IMR-90 (cell line): ENCODE measurements around the gene GSE1. TPM values are rescaled to one million over a fixed set of nuclear protein-coding genes. Genes with fewer than 3 reads are reported as not detected.
A peak's percentile ranks its signal among the peaks of the same experiment; 100 is the strongest.

Experiments
- ATAC-seq: fragments of 200-7000 bp; cut with Tn5 transposase; 2 replicates; pipeline ENCODE4 v1.9.1; 2020; ENCODE audit warnings: low read depth, mild to moderate bottlenecking, moderate library complexity
- BruUV-seq: library from RNA; stranded (reverse); fragments of 400-500 nt; replicated peaks from 2 replicates; lab custom pipeline; 2021; lab: Mats Ljungman, UMichigan
- CTCF ChIA-PET: fragments of 300-600 bp; formaldehyde crosslinking; extraction: SDS; loops from one replicate; lab custom pipeline; 2021; ENCODE audit warnings: antibody characterized with exemption; lab: Yijun Ruan, JAX
- POLR2A ChIA-PET: fragments of 300-600 bp; sonication (Branson Sonifier 250); formaldehyde crosslinking; loops from one replicate; lab custom pipeline; 2022; ENCODE audit warnings: antibody characterized with exemption; ENCODE audit not compliant: unreplicated experiment; lab: Charles Lee
- DNase-seq: peaks from one replicate; pipeline ENCODE4 v3.0.0; 2013
- H2AFZ ChIP-seq: replicated peaks from 2 replicates; pipeline ENCODE3; 2013; ENCODE audit warnings: low read length, mild to moderate bottlenecking; ENCODE audit not compliant: poor library complexity
- H2AK5ac ChIP-seq: 2 replicates; pipeline ENCODE4 v1.6.1; 2013; ENCODE audit warnings: low read depth, low read length, inconsistent platforms
- H2AK9ac ChIP-seq: replicated peaks from 2 replicates; pipeline ENCODE3; 2013; ENCODE audit warnings: mild to moderate bottlenecking, low read depth, low read length, moderate library complexity; ENCODE audit not compliant: poor library complexity
- H2BK120ac ChIP-seq: 2 replicates; pipeline ENCODE4 v1.6.1; 2013; ENCODE audit warnings: low read depth, low read length, inconsistent platforms
- H2BK15ac ChIP-seq: 3 replicates; pipeline ENCODE4 v1.6.1; 2013; ENCODE audit warnings: low read depth, low read length, inconsistent platforms
- H2BK20ac ChIP-seq: 2 replicates; pipeline ENCODE4 v1.6.1; 2013; ENCODE audit warnings: low read depth, mild to moderate bottlenecking, inconsistent platforms, low read length, moderate library complexity
- H2BK5ac ChIP-seq: 2 replicates; pipeline ENCODE4 v1.6.1; 2013; ENCODE audit warnings: mild to moderate bottlenecking, low read depth, low read length, inconsistent platforms; ENCODE audit not compliant: poor library complexity, severe bottlenecking
- H3K14ac ChIP-seq: replicated peaks from 2 replicates; pipeline ENCODE4 v1.6.1; 2013; ENCODE audit warnings: low read depth, low read length, inconsistent platforms
- H3K18ac ChIP-seq: 2 replicates; pipeline ENCODE4 v1.6.1; 2013; ENCODE audit warnings: low read depth, low read length, control low read depth
- H3K23ac ChIP-seq: 2 replicates; pipeline ENCODE4 v1.6.1; 2013; ENCODE audit warnings: low read depth, low read length, inconsistent platforms
- H3K27ac ChIP-seq: 2 replicates; pipeline ENCODE4 v1.5.1; 2013; ENCODE audit warnings: mild to moderate bottlenecking, control low read depth, low read length; ENCODE audit not compliant: insufficient read depth
- H3K27me3 ChIP-seq: 2 replicates; pipeline ENCODE4 v1.6.1; 2013; ENCODE audit warnings: low read length; ENCODE audit not compliant: control insufficient read depth, insufficient read depth
- H3K36me3 ChIP-seq: 2 replicates; pipeline ENCODE4 v1.6.1; 2013; ENCODE audit warnings: low read length, mixed read lengths; ENCODE audit not compliant: control insufficient read depth, insufficient read depth
- H3K4ac ChIP-seq: 2 replicates; pipeline ENCODE4 v1.6.1; 2013; ENCODE audit warnings: low read depth, low read length, inconsistent platforms
- H3K4me1 ChIP-seq: 2 replicates; pipeline ENCODE4 v1.6.1; 2013; ENCODE audit warnings: low read length, mixed read lengths; ENCODE audit not compliant: control insufficient read depth, insufficient read depth
- H3K4me2 ChIP-seq: 2 replicates; pipeline ENCODE4 v1.6.1; 2013; ENCODE audit warnings: low read depth, mild to moderate bottlenecking, control low read depth, low read length, moderate library complexity
- H3K4me3 ChIP-seq: 2 replicates; pipeline ENCODE4 v1.5.1; 2013; ENCODE audit warnings: low read depth, mild to moderate bottlenecking, control low read depth, low read length, moderate library complexity; ENCODE audit not compliant: insufficient read depth
- H3K56ac ChIP-seq: 2 replicates; pipeline ENCODE4 v1.6.1; 2013; ENCODE audit warnings: low read length, inconsistent platforms; ENCODE audit not compliant: insufficient read depth; ENCODE audit errors: extremely low read depth
- H3K79me1 ChIP-seq, 2 experiments: 2 replicates each; pipeline ENCODE4 v1.6.1; 2013; ENCODE audit warnings: low read length in 2 of 2, inconsistent platforms in 1 of 2, low read depth in 1 of 2
- H3K9ac ChIP-seq: 2 replicates; pipeline ENCODE4 v1.6.1; 2013; ENCODE audit warnings: low read depth, low read length, control low read depth
- H3K9me1 ChIP-seq: 2 replicates; pipeline ENCODE4 v1.6.1; 2013; ENCODE audit warnings: low read length, inconsistent platforms; ENCODE audit not compliant: insufficient read depth
- H3K9me3 ChIP-seq: 2 replicates; pipeline ENCODE4 v1.6.1; 2013; ENCODE audit warnings: low read length; ENCODE audit not compliant: control insufficient read depth, insufficient read depth
- H4K20me1 ChIP-seq: 2 replicates; pipeline ENCODE4 v1.6.1; 2013; ENCODE audit warnings: low read length, inconsistent platforms; ENCODE audit not compliant: insufficient read depth
- H4K5ac ChIP-seq: 2 replicates; pipeline ENCODE4 v1.6.1; 2013; ENCODE audit warnings: mild to moderate bottlenecking, low read depth, low read length, control low read depth
- H4K8ac ChIP-seq, 2 experiments: 2 replicates each; pipeline ENCODE4 v1.6.1; 2013; ENCODE audit warnings: low read depth in 2 of 2, low read length in 2 of 2, control low read depth in 1 of 2, inconsistent platforms in 1 of 2
- H4K91ac ChIP-seq: 2 replicates; pipeline ENCODE4 v1.6.1; 2013; ENCODE audit warnings: low read depth, low read length, inconsistent platforms; ENCODE audit not compliant: insufficient read depth
- BHLHE40 ChIP-seq: fragments of 150-350 bp; IDR thresholded peaks from 2 replicates; pipeline ENCODE4 v1.6.1; 2016; ENCODE audit warnings: mild to moderate bottlenecking, low read depth, low read length
- CHD1 ChIP-seq: IDR thresholded peaks from 2 replicates; pipeline ENCODE4 v1.6.1; 2012; ENCODE audit warnings: low read depth, low read length, improper control_type of control experiment
- FOS ChIP-seq: fragments of 150-350 bp; IDR thresholded peaks from 2 replicates; pipeline ENCODE4 v1.6.1; 2016; ENCODE audit warnings: low read depth, low read length
- MAFK ChIP-seq: IDR thresholded peaks from 2 replicates; pipeline ENCODE4 v1.6.1; 2012; ENCODE audit warnings: low read depth, low read length, improper control_type of control experiment
- MAZ ChIP-seq: IDR thresholded peaks from 2 replicates; pipeline ENCODE4 v1.6.1; 2012; ENCODE audit warnings: low read depth, mild to moderate bottlenecking, low read length, improper control_type of control experiment, moderate library complexity, borderline replicate concordance
- MXI1 ChIP-seq: IDR thresholded peaks from 2 replicates; pipeline ENCODE4 v1.6.1; 2012; ENCODE audit warnings: low read depth, mild to moderate bottlenecking, low read length, moderate library complexity, borderline replicate concordance
- NFE2L2 ChIP-seq: fragments of 150-350 bp; IDR thresholded peaks from 2 replicates; pipeline ENCODE4 v1.6.1; 2016; ENCODE audit warnings: low read depth, mild to moderate bottlenecking, low read length
- POLR2A ChIP-seq: IDR thresholded peaks from 2 replicates; pipeline ENCODE4 v1.6.1; 2012; ENCODE audit warnings: mild to moderate bottlenecking, low read depth, low read length
- RAD21 ChIP-seq: IDR thresholded peaks from 2 replicates; pipeline ENCODE4 v1.6.1; 2012; ENCODE audit warnings: low read length, improper control_type of control experiment
- RCOR1 ChIP-seq: IDR thresholded peaks from 2 replicates; pipeline ENCODE4 v1.6.1; 2012; ENCODE audit warnings: mild to moderate bottlenecking, low read length, improper control_type of control experiment; ENCODE audit not compliant: insufficient replicate concordance
- RFX5 ChIP-seq: IDR thresholded peaks from 2 replicates; pipeline ENCODE4 v1.8.0; 2012; ENCODE audit warnings: low read depth, mild to moderate bottlenecking, low read length, moderate library complexity
- SMC3 ChIP-seq: fragments of 150-350 bp; IDR thresholded peaks from 2 replicates; pipeline ENCODE4 v1.6.1; 2016; ENCODE audit warnings: low read depth, mild to moderate bottlenecking, antibody characterized with exemption, low read length, moderate library complexity
- WGBS, 2 experiments: methylation state at CpG; one replicate each; pipeline versions ENCODE4 v1.1.5 to v1.1.7; 2013; ENCODE audit warnings: missing lambda C conversion rate in 2 of 2; ENCODE audit not compliant: insufficient read length in 1 of 2; ENCODE audit errors: extremely low coverage in 2 of 2; 5-methylcytosine and 5-hydroxymethylcytosine counted together
- dilution Hi-C: fragments of 300-500 bp; cut with HindIII; formaldehyde crosslinking; loops from one replicate; pipeline ENCODE4 v1.14.3; 2018; ENCODE audit warnings: low sequenced_read_pairs; ENCODE audit not compliant: unreplicated experiment
- in situ Hi-C: fragments of 300-500 bp; cut with MboI; formaldehyde crosslinking; loops from 3 replicates; pipeline ENCODE4 v1.14.3; 2019; ENCODE audit warnings: low sequenced_read_pairs, inconsistent platforms, mixed read lengths
- intact Hi-C: fragments of 100-400 bp; cut with micrococcal nuclease; formaldehyde crosslinking; loops from 2 replicates; pipeline ENCODE4 v1.10.0; 2022
- polyA plus RNA-seq, 3 experiments: library from polyadenylated mRNA; depleted of rRNA; stranded (reverse); fragments of >200 nt; gene quantifications; 2 replicates each; pipeline ENCODE4 v1.2.3, GENCODE V29; 2012; ENCODE audit warnings: low replicate concordance in 1 of 3
- total RNA-seq: library from RNA; depleted of rRNA; stranded (reverse); fragments of >200 nt; gene quantifications from 2 replicates; pipeline ENCODE4 v1.2.3, GENCODE V29; 2012
- TF ChIP-seq, protein P1 (sequence below): fragments of 150-350 bp; IDR thresholded peaks from 2 replicates; pipeline ENCODE4 v1.6.1; 2016; ENCODE audit warnings: low read depth, mild to moderate bottlenecking, low read length, moderate library complexity, borderline replicate concordance
- TF ChIP-seq, protein P2 (sequence below): fragments of 150-350 bp; IDR thresholded peaks from 2 replicates; pipeline ENCODE4 v1.6.1; 2017; ENCODE audit warnings: mild to moderate bottlenecking, antibody characterized with exemption, low read length, low read depth
- TF ChIP-seq, protein P3 (sequence below): conservative IDR thresholded peaks from 2 replicates; pipeline ENCODE4 v1.5.1; 2012; ENCODE audit warnings: mild to moderate bottlenecking, low read depth, low read length, improper control_type of control experiment

Gene GSE1
- total and polyA plus RNA-seq, 2 of the 4 experiments (the other 2 are of a cell fraction): 14.9 to 25.5 TPM

DNA sequence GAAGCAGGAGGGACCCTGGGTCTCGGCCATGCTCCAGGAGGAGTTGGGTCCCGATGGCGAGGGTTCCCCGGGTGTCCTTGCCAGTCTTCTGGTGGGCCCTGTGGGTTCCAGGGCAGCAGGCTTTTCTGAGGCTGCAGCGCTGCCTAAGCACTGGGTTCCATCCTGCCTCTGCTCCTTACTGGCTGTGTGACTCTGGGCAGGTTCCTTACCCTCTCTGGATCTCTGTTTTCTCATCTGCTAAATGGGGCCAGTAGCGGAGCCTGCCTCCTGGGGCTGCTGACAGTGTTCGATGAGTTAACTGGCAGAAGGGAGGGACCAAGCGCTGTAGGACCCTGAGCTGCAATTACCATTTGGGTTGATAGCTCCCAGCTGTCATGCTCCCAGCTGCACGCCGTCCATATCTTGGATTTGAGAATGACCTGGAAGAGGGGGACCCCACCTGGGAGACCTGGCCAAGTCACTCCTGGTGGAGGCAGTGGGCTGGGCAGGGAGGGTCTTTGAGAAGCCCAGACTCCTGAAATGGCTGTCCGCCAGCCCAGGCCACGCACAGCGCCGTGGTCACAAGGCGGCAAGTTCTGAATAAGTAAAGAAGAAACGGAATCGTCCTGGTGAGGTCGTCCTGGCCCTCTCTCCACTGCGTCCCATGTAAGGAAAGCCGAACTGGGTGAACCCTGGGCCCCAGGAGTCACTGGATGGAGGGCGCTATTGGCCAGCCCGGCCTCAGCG lies 47.2 kb upstream of the GSE1 start:
- H3K9me1 ChIP-seq: 0 out of 2 replicates have a peak, but pooled peaks cover 15% of the 10 kb centered on the region
- H4K5ac ChIP-seq: no peak overlapping the region
- H3K27ac ChIP-seq: no peak overlapping the region
- no peak for DNase-seq
- H3K9me3 ChIP-seq: peaks cover 2% of the 10 kb centered on the region; the same call in 1 of the 2 replicates
- no TSS peak for BruUV-seq
- 77% methylated on average over 11 of the region's 23 CpGs; no CpG with 5 or more reads in 1 of the 2 experiments for WGBS, 2 experiments
- H3K23ac ChIP-seq: no peak overlapping the region
- H2AK5ac ChIP-seq: no peak overlapping the region
- in situ Hi-C loops (no loop called here), intact Hi-C loops (no loop called here), dilution Hi-C loops (no loop called here)
- ChIA-PET POLR2A (no interaction called here), CTCF (no interaction called here)
- H2BK20ac ChIP-seq: no peak overlapping the region
- peaks cover 27 to 90% of the 10 kb centered on the region in 2 experiments; a peak in 3 of 4 replicates for H3K79me1 ChIP-seq
- no peak overlapping the region for H3K18ac ChIP-seq
- H2BK120ac ChIP-seq: no peak overlapping the region
- no peak overlapping the region for H3K14ac ChIP-seq
- peak overlapping the region; percentile 14 for H2AFZ ChIP-seq
- H4K91ac ChIP-seq: no peak overlapping the region
- H3K9ac ChIP-seq: no peak overlapping the region
- TF ChIP-seq CHD1 (no peak), RAD21 (no peak), MAZ (no peak), POLR2A (no peak), SMC3 (no peak), NFE2L2 (no peak), MXI1 (no peak), FOS (no peak), MAFK (no peak), RFX5 (no peak), RCOR1 (no peak), BHLHE40 (no peak)
- TF ChIP-seq, protein P1, sequence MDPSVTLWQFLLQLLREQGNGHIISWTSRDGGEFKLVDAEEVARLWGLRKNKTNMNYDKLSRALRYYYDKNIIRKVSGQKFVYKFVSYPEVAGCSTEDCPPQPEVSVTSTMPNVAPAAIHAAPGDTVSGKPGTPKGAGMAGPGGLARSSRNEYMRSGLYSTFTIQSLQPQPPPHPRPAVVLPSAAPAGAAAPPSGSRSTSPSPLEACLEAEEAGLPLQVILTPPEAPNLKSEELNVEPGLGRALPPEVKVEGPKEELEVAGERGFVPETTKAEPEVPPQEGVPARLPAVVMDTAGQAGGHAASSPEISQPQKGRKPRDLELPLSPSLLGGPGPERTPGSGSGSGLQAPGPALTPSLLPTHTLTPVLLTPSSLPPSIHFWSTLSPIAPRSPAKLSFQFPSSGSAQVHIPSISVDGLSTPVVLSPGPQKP: no peak
- TF ChIP-seq, protein P2, sequence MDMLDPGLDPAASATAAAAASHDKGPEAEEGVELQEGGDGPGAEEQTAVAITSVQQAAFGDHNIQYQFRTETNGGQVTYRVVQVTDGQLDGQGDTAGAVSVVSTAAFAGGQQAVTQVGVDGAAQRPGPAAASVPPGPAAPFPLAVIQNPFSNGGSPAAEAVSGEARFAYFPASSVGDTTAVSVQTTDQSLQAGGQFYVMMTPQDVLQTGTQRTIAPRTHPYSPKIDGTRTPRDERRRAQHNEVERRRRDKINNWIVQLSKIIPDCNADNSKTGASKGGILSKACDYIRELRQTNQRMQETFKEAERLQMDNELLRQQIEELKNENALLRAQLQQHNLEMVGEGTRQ: no peak
- TF ChIP-seq, protein P3, sequence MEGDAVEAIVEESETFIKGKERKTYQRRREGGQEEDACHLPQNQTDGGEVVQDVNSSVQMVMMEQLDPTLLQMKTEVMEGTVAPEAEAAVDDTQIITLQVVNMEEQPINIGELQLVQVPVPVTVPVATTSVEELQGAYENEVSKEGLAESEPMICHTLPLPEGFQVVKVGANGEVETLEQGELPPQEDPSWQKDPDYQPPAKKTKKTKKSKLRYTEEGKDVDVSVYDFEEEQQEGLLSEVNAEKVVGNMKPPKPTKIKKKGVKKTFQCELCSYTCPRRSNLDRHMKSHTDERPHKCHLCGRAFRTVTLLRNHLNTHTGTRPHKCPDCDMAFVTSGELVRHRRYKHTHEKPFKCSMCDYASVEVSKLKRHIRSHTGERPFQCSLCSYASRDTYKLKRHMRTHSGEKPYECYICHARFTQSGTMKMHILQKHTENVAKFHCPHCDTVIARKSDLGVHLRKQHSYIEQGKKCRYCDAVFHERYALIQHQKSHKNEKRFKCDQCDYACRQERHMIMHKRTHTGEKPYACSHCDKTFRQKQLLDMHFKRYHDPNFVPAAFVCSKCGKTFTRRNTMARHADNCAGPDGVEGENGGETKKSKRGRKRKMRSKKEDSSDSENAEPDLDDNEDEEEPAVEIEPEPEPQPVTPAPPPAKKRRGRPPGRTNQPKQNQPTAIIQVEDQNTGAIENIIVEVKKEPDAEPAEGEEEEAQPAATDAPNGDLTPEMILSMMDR: no peak
- no peak overlapping the region for H3K56ac ChIP-seq
- no peak overlapping the region for H2BK5ac ChIP-seq
- H2BK15ac ChIP-seq: no peak overlapping the region
- peaks cover 94% of the 10 kb centered on the region for H4K20me1 ChIP-seq
- no peaks in the 10 kb centered on the region for H3K36me3 ChIP-seq
- H4K8ac ChIP-seq: no peak overlapping the region
- H3K4ac ChIP-seq: no peak overlapping the region
- ATAC-seq: no peak
- no peak overlapping the region for H3K4me2 ChIP-seq
- no peaks in the 10 kb centered on the region for H3K27me3 ChIP-seq
- no peak overlapping the region for H2AK9ac ChIP-seq
- no peak overlapping the region for H3K4me3 ChIP-seq
- peaks cover 18% of the 10 kb centered on the region; the same call in 1 of the 2 replicates for H3K4me1 ChIP-seq
